Measurements from ENCODE around the gene TBXAS1.

The TBXAS1 gene

DNA sequence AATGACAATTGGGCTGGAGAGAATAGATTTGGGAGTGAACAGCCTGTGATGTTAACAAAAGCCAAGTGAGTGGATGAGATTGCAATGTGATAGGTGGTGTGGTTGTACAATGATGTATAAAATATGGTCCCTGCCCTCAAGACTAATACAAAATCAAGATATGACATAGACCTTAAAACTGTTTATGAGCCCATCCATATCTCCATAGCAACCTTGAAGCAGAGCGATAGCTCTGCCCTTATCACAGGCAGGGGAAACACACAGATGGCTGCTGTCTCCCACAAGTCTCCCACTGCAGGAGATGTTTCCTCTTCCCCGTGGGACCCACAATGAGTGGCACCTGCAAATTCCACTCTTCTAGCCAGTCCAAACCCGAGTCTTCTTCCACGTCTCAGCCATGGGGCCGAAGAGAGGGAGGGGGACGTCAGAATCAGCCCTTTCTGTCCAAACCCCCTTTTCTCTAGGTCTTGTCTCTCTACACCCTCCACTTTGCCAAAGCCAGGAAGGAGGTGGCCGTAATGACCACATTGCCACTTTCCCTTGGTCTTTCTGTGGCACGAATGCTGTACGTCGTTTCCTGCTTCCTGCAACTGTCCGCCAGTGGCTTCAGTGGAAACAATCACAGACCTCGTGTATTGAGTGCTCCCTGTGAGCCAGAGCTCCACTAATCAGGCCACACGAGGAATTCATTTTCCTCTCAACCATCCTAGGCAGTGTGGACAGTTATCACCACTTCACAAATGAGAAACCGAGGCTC lies 7.5 kb upstream of the TBXAS1 start:
- TF ChIP-seq CTCF (IDR thresholded peaks at IDR 0.05; ENCODE audit: borderline replicate concordance, control extremely low read depth, extremely low read depth, insufficient read depth, missing control alignments) = no peak
- in situ Hi-C loops (cut with MboI; ENCODE audit: low sequenced_read_pairs, unreplicated experiment) = no loop called here
- DNase-seq (ENCODE audit: low spot score) = no peak

GRCh38 chr7:139822855-139823254 lies 6.2 kb upstream of the TBXAS1 start:
- in situ Hi-C loops (cut with MboI; ENCODE audit: low sequenced_read_pairs, unreplicated experiment) = no loop called here
- TF ChIP-seq CTCF (IDR thresholded peaks at IDR 0.05; ENCODE audit: borderline replicate concordance, control extremely low read depth, extremely low read depth, insufficient read depth, missing control alignments) = no peak
- DNase-seq (ENCODE audit: low spot score) = no peak

DNA sequence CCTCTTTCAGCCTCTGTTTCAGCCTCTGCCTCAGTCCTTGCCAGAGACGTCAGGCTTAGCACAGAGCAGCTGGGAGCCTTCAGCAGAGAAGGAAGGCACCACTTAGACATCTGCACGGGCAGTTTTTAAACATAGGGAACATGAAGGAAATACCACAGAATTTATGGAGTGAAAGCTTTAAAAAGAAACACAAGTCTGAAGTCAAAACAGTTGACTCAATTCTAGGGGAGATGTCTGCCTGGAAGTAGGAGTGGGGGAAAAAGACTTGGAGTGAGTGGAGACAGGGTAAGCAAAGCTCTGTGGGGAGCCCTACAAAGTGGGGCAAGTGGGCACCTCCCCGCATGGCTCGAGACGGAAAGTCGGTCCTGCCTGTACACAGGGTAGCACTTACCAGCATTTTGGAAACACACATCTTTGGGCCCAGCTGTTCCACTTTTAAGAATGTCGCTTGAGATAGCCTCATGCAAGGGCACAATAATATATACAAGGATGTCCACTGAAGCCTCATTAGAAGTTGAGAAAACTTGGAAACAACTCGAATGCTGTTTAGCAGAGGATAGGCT lies 5.0 kb upstream of the TBXAS1 start:
- DNase-seq (ENCODE audit: low spot score) = no peak
- no peak for TF ChIP-seq CTCF (IDR thresholded peaks at IDR 0.05; ENCODE audit: borderline replicate concordance, control extremely low read depth, extremely low read depth, insufficient read depth, missing control alignments)
- in situ Hi-C loops (cut with MboI; ENCODE audit: low sequenced_read_pairs, unreplicated experiment) = no loop called here

GRCh38 chr7:139825666-139826290 lies 3.3 kb upstream of the TBXAS1 start:
- DNase-seq (ENCODE audit: low spot score) = no peak

DNA sequence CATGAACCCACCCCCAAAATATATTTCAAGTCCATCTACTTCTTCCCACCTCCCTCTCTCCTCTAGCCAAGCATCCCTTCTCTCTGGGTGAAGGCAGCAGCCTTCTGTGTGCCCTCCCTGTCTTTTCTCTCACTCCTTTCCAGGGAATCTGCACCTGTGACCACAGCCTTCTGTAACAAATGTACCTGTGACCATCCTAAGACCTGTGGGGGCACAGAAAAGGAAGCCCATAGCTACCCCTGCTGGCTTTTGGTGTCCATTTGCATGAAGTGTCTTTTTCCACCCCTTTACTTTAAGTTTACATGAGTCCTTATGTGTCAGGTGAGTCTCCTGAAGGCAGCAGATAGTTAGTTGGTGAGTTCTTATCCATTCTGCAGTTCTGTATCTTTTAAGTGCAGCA lies 2.0 kb upstream of the TBXAS1 start:
- no peak for TF ChIP-seq CTCF (IDR thresholded peaks at IDR 0.05; ENCODE audit: borderline replicate concordance, control extremely low read depth, extremely low read depth, insufficient read depth, missing control alignments)
- in situ Hi-C loops (cut with MboI; ENCODE audit: low sequenced_read_pairs, unreplicated experiment) = no loop called here
- no peak for DNase-seq (ENCODE audit: low spot score)

More at GRCh38 chr7:139825666-139826290, 3.3 kb upstream of the TBXAS1 start:
- TF ChIP-seq CTCF (IDR thresholded peaks at IDR 0.05; ENCODE audit: borderline replicate concordance, control extremely low read depth, extremely low read depth, insufficient read depth, missing control alignments) = no peak
- in situ Hi-C loops (cut with MboI; ENCODE audit: low sequenced_read_pairs, unreplicated experiment) = no loop called here

GRCh38 chr7:139828446-139828845 lies 618 bp upstream of the TBXAS1 start:
- in situ Hi-C loops (cut with MboI; ENCODE audit: low sequenced_read_pairs, unreplicated experiment) = no loop called here
- TF ChIP-seq CTCF (IDR thresholded peaks at IDR 0.05; ENCODE audit: borderline replicate concordance, control extremely low read depth, extremely low read depth, insufficient read depth, missing control alignments) = no peak
- no peak for DNase-seq (ENCODE audit: low spot score)

Measured in GM13976 (cell line).